Stimulated activated CD4-positive, alpha-beta T cell treated with anti-CD3 and anti-CD28 coated beads, Interleukin-1b, Interleukin-23, amount 100 ng/mL, for 1 hour (primary cell): Measurements from ENCODE around the gene GPR148.

Experiments used
- DNase-seq, 2 donors: peaks; one replicate each; pipeline ENCODE4 v3.0.0-alpha.2; 2020; ENCODE audit warnings: low read depth in 2 of 2

Gene GPR148

DNA sequence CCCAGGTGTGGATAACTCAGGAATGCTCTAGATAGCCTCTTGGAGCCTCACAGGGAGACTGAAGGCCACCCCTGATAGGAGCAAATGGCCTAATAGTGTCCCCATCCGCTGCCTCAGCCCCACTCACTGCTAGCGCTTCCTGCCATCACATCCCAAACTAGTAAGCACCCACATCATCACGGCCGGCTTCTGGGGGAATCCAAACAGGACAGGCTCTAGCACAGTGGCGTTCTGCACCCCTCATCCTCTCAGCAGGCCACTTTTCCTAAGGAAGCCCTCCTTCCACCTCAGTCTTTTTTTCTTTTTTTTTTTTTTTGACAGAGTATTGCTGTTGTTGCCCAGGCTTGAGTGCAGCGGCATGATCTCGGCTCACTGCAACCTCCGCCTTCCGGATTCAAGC lies 20.2 kb downstream of the GPR148 start:
- DNase-seq, result no peak

DNA sequence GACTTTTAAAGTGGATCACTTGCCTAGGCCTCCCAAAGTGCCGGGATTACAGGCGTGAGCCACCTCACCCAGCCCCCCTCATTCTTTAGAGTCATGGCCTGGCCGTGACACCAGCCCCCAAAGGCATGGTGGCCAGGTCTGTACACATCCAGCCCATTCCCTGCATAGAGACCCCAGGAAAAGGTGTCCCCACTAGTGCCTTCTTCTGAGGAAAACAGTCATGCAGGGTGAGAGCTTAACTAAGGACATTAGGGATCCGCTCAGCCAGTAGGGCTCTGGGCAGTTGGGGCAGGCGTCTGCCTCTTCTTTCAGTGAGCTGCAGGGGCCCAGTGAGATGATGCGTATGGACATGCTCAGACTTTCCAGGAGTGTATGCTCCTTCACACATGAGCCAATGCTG lies 20.8 kb downstream of the GPR148 start:
- no peak for DNase-seq

DNA sequence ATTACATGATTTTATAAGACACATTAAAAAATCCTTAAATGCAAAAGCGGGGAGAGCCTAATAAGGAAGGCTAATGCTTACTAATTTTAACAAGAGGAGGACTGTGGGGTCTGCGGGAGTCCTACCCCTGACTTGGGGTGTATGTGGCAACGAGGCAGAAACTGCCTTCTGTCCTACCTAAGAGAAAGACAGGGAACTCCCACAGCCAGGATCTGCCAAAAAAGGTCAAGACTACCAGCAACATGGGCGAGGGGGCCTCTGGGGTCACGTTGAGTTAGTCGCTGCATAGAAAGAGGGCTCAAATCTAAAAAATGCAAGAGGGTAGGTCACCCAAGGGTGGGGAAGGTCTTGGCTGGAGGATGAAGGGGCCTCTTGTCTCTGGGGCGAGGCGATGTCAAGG lies 25.9 kb downstream of the GPR148 start:
- no peak for DNase-seq

DNA sequence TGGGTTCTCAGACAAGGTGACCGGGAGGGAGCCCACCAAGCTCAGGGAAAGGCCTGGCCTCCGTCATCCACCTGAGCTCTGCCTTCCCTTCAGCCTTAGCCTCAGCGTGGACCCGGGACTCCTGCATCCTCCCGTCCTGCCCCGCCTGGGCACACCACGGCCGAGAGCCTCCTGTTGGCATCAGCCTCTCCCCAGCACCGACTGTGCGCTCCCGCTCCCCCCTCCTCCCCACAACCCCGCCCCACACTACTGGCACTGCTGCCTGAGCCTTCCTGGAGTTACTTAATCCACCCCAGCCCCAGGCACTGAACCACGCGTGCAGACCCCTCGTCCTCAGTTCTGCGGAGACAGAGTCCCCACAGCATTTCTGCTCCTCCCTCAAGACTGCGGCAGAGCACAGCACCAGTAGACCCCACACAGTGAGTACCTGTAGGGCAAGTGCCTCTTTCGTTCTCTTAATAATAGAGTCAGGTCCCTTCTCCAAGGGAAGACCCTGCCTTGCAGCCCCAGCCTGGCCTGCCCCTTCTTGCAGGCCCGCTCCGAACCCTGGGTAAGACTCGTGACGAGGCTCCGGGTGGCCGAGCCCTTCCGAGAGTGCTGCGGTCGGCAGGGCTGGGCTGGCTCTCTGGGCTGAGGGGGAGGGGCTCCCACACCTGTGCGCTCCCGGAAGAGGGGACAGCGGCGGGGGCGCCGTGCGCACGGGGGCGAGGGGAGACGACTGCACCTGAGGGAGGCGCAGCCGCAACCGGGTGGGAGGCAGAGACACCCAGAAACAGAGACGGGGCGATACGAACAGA lies 26.6 kb downstream of the GPR148 start, which contains the start of gene AMER3:
Gene AMER3, plus strand, starts transcription at position 285 of the 797 bp plus-strand sequence. CDS start 6,533 bp downstream, outside the sequence.
- no peak for DNase-seq

DNA sequence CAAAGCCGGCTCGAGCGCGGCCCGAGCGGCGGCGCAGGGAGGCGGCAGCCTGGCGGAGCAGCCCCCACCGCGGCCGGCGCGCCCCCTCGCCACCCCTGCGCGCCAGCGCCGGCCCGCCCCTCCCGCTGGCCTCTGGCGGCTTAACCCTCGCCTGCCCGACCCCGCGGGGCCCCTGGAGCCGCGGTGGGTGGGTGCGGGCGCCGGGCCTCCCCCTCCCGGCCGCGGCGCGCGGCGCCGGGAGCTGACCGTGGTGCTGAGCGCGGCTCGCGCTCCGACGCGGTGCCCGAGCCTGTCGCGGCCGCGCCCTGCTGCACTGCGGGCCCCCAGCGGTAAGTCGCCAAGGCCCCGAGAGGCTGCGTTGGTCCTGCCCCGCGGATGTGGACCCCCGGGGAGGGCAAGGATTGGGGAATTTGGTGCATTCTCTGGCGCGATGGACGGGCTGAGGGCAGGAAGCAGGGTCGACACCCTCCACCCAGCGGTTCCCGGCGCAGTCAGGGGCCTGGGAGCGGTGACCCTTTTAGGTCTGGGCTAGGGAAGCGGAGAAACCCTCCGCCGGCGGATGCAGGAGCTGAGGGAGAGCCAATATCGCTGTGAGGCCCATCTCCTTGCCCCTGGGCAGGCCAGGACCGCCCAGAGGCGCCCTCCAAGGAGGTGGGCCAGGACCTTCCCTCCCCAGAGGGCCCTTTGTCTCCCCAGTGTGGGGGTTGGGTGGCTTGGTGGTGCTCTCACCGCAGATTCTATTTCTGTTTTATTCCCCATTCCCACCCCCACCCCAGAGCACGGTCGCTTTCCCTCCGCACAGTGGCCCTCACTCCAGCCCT lies 27.4 kb downstream of the GPR148 start:
- DNase-seq, result no peak

DNA sequence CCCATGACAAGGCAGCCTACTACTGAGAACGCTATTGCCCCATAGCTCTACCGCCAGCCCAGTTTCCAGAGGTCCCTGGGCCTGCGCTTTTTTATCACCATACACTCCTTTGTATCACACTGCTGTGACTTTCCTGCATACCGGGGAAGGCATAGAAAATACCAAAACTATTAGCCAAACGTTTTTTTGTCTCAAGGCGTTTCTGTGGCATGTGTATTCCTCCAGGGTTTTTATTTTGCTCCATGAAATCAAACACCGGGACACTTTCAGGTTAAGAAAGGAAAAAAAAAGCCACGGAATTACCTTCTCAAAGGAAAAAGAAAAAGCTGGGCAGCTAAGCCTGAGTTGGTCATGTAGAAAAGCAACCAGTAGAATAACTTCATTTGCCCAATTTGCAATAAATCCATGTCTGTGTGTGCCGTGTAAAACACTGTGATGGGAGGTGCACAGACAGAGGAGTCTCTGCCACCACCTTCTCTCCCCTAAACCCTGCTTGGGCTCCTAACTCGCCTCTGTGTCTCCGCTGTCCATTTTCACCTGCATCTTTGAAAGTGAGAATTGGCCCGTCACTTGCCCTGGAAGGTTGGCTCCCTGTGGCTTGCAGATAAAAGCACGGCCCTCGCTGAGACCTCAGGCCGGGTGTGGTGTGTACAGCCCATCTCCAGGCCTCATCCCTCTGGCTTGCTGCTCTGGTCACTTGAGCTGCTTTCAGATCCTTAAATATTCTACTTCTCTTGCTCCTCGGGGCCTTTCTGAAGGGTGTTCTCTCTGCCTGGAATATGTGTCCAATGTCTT lies 28.2 kb downstream of the GPR148 start:
- DNase-seq, result no peak

DNA sequence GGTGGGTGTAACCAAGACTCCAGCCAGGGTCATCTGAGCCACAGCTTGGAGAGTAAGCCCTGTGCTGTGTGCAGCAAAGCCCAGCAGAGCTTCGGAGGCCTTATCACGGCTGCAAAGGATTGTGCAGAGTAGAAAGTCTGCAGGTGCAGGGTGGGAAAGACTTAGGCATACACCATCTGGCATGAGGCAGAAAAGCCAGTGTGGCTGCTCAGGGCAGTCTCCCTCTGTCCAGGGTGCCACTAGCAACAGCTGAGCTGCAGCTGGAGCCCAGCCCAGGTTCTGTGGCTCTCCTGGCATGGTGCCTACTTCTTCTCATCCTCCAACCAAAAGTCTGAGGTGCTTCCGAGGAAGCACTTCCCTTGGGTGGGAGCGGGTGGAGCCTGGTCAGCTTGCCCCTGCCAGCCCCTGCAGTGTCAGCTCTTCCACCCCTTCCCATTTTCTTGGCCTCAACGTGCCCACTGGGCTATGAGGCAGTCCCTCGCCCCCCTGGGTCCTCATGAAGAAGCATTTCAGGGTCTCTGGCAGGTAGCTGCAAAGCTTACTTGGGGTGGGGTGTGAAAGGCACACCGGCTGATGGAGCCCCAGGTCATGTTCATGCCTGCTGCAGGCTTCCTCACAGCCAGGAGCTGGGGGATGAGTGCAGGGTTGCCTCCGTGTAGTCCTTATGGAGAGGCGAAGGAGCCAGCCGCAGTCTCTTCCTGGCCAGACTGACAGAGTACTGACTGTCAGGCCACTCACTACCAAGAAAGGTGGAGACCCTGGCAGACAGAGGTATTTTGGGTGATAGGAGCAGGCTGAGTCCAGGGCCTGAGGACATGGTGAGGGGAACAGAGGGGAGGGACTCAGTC lies 31.3 kb downstream of the GPR148 start:
- no peak for DNase-seq

DNA sequence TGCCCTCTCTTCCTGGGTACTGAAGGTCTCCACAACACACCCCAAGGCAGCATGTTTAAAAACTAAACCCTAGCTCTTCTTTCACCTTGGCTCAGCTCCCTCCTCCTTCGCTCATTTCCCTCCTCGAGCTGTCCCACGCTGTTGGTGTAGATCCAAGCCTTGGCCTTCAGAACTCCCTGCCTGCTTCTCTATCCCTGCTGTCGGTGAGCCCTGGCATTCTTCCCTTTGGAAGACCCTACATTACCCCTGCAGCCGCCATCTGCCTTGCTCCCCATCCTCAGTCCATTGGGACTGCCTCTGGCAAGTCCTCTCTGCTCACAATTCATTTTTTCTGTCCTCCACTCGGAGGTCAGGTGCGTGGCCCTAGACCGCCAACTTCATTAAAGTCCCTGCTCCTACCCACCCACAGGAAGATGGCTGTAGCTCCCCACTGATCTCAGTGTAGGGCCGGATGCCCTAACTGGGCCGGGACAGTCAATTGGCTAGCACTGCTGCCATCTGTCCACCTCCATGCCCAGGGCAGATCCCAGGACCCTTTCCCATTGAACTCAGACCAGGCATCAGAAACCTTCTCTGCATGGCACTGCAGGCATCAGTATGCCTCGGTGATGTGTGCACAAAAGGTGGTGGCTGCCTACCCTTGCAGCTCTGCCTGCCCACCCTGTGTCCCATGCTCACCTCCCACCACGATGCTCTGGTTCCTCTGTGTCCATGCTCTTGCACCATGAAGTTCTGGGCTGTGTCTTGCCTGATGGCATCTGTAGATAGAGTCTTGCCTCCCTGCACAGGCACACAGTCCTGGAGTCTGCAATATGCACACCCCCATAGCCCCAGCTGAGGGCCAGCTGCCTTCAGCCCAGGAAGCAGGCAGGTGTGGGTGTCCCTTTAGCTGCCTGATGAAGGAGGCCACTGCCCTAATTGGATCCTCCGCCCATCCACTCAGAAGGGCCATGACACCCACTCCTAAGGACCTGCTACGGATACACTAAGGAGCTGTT lies 32.2 kb downstream of the GPR148 start:
- no peak for DNase-seq

DNA sequence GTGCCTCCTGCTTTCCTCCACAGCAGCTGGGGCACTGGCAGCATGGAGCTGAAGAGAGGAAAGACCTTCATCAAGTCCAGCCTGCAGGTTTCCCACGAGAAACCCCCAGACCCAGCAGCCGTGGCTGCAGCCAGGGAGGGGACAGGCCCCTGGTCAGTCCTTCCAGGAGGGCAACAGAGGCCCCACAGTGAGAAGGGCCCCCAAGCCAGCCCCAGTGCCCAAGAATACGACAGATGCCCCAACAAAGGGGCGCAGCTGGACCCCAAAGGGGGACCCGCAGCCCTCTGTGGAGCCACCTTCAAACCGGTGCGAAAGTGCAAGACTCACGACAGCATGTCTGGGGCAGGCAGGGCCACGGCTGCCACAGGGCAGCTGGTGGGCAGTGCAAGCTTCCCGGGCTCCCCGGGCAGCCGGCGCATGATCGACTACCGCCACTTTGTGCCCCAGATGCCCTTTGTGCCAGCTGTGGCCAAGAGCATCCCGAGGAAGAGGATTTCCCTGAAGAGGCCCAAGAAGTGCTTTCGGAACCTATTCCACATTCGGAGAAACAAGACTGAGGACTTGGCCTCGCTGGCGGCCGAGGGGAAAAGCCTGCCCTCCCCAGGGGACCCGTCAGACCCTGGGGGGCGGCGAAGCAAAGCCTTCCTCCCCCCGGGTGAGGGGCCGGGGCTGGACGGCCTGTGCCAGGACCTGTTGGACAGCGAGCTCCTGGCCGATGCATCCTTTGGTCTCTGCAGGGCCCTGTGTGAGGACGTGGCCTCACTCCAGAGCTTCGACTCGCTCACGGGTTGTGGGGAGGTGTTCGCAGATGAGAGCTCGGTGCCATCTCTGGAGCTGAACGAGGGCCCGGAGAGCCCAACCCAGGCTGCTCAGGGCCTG lies 33.4 kb downstream of the GPR148 start:
- no peak for DNase-seq

DNA sequence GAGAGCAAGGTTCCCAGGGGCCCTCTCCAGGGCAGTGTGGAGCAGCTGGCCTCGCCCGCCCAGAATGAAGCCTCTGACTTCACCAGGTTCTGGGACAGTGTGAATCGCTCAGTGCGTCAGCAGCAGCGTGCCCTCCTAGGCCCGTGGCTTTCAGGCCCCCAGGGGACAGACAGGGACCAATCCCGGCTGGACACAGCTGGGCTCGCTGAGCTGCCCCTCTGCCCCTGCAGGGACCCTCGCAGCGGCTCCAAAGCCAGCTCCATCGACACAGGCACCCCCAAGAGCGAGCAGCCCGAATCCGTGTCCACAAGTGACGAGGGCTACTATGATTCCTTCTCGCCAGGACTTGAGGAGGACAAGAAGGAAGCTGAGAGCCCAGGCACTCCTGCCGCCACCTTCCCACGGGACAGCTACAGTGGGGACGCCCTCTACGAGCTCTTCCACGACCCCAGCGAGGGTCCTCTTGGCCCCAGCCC lies 34.1 kb downstream of the GPR148 start:
- DNase-seq, result no peak

DNA sequence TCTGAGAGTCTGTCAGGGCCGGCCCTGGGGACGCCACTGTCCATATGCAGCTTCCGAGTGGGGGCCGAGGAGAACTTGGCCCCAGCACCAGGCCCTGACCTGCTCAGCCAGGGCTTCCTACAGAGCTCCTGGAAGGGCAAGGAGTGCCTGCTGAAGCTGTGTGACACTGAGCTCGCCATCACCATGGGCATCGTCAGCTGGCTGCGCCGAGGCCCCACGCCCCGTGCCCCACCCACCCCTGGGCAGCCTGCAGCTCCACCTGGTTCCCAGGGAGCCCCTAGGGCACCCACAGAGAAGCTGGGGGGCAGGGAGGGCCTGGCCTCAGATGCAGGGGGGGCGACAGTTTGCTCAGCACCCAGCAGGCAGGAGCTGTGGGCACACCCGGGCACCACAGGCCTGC lies 34.5 kb downstream of the GPR148 start:
- DNase-seq, result no peak

DNA sequence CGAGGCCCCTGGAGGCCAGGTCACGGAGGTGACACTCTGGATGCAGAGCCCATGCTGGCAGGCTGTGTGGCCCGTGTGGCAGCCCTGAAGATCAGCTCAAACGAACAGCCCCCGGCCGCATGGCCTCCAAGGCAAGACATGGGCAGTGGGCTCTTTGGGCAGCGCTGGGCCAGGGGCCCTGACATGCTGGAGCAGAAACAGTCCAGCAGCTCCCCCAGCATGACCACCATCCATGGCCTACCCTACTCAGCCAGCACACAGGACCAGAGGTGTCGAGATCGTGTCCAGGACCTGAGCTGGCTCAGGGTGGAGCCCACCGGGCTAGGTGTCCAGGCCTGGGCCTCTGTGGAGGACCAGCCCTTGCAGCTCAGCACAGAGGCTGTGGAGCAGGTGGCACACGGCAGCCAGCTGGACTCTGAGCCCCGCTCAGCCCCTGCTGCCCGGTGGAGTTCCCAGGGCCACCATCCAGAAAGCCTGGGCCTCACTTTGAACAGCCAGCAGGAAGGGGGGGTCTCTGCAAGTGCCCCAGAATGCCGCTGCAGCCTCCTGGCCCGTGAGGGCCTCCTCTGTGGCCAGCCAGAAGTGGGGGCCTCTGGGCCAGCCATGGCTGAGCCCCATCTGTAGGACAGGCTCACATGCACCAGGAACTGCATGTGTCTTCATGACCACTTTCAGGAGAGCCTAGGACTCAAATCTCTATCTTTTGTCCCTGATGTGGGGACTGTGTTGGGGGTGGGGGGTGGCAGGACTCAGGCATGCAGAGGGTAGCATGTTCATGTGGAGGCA lies 35.4 kb downstream of the GPR148 start:
- no peak for DNase-seq

DNA sequence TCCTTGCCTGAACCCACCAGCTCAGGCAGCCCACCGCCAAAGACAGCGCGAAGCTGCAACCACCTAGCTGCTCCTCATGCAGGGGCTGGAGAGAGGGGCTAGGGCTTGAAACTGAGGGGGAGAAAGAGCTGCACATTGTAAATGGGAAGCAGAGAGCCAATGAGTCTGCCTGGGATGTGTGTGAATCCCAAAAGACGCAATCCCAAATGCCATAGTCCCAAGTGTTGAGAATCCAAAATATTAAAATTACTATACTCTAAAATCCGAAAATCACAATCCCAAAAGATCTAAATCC lies 35.9 kb downstream of the GPR148 start:
- no peak for DNase-seq

DNA sequence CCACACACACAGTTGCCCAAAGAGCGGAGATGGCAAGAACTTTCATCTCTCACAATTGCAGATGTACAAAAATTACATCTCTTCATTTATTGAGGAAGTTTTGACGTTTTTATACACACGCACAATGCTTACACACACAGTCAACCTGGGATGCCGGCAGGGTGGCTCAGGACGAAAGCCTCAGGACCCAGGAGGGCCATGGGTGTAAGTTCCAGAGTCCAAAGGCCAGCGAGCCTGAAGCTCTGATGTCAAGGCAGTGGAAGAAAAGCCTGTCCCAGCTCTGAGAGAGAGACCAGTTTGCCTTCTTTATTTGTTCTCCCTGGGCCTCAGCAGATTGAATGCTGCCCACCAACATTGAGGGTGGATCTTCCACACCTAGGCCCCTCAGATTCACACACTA lies 36.6 kb downstream of the GPR148 start:
- DNase-seq, result no peak

DNA sequence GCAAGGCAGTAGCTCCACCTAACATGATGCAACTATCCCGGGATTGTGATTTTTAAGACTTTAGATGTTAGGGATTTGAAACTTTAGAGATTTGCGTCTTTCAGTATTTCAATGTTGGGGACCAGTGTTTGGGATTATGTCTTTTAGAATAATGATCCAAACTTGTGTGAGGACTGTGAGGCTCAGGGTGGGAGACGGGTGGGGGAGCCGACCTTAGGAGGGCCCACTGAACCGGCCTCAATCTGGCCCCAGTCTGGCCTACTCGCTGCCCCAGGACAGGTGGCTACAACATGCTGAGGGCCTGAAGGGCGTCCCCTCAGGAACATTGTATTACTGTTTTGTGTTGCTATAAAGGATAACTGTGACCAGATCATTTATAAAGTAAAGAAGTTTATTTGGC lies 37.2 kb downstream of the GPR148 start:
- no peak for DNase-seq

DNA sequence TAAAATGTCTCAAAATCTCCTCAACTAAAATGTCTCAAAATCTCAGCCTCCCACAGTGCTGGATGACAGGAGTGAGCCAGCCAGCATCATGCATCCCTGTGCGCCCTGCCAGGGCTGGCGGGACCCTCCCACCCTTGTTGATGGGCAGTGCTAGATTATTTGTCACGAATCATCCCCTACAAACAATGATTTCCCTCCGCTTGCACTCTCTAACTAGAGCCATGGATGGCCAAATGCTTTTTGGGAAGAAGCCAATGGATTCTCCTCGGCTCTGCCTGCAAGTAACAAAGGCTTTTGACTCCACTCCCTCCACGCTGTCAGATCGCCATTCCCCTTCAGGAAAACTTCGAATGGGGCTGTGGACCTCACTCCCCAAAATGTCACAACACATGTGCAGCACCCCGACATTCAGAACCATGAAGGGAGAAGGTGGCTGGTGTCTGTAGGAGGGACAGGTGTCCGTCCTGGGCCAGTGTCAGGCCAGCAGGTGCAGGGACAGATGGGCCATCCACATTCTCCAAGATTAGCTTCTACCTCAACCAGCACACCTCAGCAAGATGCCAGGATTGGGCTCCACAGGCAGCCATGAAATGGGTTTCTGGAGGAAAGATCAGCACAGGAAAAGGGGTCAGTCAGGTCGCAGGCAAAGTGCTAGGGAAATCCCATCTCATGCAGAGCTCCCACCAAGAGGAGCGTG lies 38.0 kb downstream of the GPR148 start:
- DNase-seq, result no peak

DNA sequence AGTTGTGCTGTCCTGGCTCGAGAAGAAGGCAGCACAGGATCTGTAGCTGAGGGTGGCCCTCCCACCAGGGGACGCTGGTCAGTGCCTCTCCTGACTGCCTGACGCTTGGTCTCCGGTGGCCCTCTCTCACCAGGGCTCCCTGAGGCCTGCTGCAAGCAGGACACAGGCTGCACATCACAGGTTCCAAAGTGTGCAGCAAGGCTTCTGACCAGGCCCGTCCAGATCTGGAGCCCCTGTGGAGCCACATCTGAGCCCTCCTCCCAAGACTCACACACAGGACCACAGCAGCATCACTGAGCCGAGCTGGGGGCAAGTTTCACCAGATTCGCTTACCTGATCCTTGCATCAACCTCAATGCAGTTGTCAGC lies 38.5 kb downstream of the GPR148 start:
- DNase-seq, result no peak
